ENCODE measurements around the gene CCL23.
A peak's percentile ranks its signal among the peaks of the same experiment; 100 is the strongest.
"Not testable (repeated sequence)": the region's sequence is repeated elsewhere in the genome, so short reads cannot be mapped to it uniquely, and the experiment has no call there.

Gene CCL23

DNA sequence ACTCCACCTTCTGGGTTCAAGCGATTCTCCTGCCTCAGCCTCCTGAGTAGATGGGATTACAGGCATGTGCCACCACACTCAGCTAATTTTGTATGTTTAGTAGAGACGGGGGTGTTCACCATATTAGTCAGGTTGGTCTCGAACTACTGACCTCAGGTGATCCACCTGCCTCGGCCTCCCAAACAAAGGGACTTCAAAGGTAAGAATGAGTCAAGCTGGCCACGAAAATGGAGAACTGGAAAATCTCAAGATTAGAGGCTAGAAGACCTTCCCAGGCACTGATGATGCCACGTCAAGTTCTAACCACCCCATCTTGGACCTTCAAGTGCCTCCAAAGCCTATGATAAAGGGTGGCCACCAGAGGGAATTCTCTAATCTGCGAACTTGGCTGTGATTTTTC, 15.1 kb downstream of the CCL23 start:
- DNase-seq = no peak

DNA sequence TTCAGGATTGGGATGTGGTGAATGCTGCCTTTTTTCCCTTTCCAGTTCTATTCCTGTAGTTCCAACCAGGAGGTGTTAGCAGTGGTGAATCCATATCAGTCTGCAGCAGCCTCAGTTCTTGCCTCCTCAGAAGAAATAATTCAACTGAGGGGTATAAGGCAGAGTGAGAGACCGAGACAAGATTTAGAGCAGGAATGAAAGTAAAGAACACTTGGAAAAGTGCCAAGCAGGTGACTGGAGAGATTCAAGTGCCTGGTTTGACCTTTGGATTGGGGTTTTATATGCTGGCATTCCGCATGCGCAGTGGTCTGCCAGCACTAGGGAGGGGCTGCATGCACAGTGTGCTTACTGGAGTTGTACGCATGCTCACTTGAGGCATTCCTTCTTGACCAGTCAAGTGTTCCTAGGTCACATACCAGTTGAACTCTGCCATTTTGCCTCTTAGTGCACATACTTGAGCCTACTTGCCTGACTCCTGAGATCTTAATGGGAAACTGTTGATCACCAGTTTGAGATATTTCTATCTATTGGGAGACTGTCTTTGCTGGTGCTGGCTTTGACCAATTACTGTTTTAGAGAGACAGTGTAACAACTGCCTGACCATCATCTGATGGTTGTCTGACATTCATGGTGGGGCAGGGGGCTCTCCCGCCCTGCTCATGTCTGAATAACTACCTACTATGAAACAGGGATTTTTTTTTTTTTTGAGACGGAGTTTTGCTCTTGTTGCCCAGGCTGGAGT, 15.7 kb downstream of the CCL23 start:
- DNase-seq = no peak

DNA sequence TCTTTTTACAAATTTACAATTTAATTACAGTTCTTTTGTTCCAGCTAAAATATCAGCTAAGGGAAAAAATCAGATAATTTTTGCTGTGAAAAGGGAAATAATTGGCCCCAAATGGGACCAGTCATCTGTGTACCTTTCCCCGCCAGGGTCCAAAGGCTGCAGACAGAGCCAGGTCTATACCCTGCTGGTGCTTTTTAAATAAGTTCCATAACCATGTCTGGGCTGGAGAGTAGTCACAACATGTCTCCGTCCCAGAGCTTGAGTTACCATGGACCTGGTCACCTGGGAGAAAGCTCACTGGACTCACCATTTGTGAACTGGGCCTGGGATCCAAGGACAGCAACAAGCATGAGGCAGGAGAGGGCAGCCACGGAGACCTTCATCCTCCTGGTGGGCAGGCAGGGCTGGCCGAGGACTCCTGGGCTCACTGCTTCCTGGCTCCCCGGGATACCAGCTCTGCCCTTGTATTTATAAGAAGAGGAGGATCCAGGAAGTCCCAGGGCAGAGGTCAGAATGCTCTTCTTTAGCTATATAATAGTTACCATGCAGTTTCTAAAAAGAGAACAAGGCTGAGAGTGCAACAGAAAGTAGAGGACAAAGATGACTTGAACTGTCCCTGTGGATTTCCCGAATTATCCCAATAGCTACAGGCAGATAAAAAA, 16.5 kb downstream of the CCL23 start, which contains the start of gene CCL15:
CCL15 (minus strand) TSS at position 444 of the 662 bp plus-strand sequence; CDS start at position 383, 61 bp downstream.
- DNase-seq = no peak

DNA sequence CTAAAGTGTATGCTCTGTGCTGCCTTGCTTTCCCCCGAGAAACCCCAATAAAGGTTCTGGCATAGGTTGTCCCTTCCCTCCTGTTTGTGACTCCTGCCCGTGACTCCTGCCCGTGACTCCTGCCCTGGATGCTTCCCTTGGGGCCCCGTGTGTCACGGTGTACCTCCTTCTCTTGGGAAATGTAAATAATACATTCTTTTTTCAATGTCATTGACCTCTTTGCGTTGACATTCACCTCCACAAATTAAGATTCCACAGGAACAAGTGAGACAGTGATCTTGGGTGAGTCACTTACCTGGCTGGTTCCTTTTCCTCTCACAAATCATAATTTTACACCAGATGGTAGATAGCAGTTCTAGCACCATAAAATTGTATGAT, 17.1 kb downstream of the CCL23 start:
- no peak for DNase-seq

DNA sequence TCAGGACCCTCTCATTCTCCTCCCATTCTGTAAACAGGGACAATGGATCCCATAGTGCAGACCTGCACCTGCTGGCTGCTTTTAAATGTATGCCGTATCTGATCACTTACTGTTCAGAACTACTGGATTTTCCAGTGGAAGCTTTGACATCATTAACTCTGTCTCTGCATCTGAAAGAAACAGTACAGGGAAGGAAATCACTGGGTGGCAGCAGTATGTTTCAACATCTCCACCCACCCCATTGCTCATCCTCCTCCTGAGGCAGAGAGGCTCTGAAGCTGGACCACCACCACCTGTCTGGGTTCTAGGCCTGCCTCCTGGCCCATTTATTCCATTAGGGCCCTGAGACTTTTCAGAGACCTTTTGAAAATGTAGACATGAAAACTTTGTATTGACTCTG, 19.0 kb downstream of the CCL23 start:
- no peak for DNase-seq

DNA sequence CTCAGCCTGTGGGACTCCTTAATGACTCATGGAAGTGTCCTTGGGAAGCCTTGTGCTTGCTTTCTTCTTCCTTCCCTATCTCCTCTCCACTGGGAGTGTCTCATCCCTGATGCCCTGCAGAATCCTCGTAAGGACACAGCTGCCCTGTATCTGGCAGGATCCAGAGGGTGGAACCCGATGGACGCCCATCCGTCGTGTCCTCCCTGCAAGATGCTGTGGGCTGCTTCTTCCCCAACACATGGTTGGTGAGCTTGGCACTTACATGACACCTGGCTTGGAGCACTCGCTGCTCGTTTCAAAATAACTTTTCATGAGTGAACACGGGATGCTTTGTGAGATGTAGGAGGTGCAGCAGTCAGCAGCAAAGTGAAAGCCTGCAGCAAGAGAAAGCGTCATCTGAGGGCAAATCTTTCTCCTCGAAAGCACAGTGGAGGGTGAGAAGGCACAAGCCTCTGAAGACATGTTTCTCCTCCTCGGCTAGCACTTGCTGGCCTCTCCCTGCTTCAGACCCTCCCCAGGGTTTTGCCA, 19.7 kb downstream of the CCL23 start:
- no peak for DNase-seq

DNA sequence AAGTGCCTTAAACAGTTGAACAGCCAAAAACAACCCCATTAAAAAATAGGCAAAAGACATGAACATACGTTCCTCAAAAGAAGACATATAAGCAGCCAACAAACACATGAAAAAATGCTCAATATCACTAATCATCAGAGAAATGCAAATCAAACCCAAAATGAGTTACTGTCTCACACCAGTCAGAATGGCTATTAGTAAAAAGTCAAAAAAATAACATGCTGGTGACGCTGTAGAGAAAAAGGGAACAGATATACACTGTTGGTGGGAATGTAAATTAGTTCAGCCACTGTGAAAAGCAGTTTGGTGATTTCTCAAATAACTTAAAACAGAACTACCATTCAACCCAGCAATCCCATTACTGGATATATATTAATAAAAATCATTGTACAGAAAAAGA, 22.4 kb downstream of the CCL23 start:
- DNase-seq = not testable (repeated sequence)

DNA sequence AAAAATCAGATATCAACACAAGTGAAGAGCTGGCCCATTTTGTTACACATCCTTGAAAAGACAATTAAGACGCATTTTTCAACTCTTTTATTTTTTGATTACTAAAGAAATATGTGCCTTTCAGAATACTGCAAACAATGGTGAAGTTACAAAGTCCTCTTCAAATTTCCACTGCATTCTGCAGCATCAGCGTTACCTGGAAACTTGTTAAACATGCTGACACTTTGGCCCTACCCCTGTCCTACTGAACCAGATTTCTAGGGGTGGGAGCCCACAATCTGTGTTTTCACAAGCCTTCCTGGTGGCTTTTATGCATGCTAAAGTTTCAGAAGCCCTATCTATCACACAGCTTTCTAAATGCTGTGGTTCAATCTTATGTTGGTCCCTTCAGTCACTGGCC, 26.7 kb downstream of the CCL23 start:
- DNase-seq = no peak

DNA sequence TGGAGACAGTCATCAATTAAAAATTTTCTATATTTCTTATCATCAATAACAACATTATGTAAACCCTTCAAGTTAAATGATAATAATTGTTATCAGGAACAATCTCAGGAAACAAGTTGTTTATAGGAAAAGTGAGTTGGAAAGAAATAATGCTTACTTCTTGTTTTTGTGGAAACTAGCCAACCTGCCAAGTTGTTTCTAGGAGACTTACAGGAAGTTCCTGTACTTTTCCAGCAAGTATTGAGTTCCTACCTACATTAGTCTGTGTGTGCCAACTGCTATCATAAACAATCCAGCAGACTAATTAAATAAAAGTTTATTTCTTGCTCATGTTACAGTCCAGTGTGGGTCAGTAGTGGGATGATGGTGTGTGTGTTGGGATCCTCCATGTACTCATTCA, 29.6 kb downstream of the CCL23 start:
- no peak for DNase-seq

DNA sequence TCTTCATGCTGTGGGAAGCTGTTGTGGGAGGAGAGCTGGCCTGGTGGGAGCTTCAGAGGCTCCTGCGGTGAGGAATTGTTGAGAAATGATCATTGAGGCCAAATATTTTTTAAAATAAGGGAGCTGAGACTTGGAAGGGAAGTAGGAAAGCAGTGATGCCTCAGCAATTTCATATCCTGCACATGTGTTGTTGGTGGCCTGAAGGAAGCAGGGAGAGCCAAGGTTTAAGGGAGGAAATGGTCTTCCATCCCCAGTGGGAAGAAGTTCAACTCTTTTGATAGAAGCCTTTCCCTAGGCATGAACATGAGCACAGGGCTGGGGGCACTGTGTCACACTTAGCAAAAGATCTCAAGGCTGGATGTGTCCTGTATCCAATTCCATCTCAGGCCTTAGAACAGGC, 31.1 kb downstream of the CCL23 start, which contains the start of gene CCL14:
CCL14 (minus strand) TSS at position 87 of the 400 bp plus-strand sequence; CDS start at position 7, 80 bp downstream.
- DNase-seq = no peak

DNA sequence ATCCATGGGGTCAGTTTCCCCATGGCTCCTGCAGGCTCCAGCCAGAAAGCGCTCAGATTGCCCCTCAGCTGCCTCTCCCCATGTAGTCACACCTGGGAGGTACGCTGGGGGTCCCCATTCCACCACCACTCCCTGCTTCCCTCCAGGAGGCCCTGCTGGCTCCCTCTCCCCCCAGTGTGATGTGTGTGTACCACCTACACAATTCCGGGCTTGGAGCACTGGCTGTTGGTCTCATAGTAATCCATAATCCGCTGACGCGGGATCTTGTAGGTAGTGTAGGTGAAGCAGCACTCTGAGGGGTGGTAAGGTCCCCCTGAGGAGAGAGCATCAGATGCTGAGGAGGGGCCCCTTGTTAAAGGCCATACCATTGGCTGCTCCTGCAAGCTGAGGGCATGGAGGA, 33.6 kb downstream of the CCL23 start:
- DNase-seq = no peak

DNA sequence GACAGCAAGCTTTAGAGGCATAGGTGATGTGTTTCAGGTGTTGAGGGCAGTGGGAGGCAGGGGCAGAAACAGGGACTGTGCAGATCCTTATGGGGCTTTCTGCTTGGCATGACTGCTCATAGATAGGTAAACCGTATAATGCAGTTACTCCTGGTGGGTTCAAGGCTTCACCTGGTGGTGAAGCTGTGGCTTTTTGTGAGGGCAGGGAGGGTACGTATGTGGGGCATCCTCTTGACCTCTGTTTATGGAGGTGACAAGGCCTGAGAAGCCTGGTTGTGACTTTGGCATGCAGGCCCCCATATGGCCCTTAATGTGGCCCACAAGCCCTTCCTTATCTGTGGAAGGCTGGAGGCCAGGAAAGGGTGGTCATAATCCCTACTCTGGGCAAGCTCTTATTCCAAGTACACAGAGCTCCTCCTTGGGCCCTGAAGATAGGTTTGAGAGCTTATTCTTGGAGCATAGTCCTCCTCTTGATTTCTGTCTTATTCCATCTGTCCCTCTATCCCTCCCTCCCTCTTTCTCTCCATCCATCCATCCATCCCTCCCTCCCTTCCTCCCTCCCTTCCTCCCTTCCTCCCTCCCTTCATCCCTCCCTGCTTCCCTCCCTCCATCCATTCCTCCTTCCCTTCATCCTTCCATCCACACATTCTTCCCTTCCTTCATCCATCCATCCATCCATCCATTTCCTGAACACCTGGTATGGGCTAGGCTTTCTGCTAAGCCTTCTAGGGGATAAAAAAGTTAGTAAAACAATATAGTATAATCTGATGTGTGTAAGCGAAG, 35.2 kb downstream of the CCL23 start:
- no peak for DNase-seq

DNA sequence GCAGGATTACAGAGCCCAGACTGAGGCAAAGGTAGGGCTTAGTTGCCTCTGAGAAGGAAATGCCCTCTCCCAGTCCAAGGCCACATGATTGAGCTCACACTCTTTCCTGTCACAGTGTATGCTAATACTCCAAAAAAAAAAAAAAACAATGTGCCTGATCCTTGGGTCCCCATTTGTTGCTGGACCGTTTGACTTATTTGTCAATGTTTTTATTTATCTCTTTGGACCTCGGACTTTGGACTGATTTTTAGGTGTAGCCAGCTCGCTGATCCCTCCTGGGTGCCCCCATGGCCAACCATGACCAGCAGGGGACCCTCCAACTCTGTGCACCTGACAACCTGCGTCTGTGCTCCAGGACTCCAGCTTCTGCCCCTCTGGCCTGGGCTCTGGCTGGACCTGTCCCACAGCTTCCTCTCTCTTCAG, 35.9 kb downstream of the CCL23 start:
- no peak for DNase-seq

DNA sequence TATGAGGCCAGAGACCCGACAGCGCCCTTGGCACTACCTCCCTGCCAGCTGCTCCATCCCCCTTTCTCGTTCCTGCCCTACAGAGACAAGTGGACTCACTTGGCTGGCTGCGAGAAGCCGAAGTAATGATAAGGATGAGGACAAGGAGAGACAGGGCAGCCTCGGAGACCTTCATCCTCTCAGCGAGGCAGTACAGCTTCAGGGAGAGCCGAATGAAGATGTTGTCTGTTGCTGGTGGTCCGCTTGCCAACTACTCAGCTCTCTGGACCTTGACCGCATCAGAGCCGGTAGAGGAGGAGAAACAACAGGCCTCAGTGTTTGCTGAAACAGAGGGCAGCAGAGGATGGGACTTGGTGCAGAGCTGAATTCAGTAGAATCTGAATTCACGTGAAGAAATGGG, 36.5 kb downstream of the CCL23 start, which contains the start of gene CCL16:
CCL16 (minus strand) TSS at position 252 of the 400 bp plus-strand sequence; CDS start at position 175, 77 bp downstream.
- DNase-seq = no peak

DNA sequence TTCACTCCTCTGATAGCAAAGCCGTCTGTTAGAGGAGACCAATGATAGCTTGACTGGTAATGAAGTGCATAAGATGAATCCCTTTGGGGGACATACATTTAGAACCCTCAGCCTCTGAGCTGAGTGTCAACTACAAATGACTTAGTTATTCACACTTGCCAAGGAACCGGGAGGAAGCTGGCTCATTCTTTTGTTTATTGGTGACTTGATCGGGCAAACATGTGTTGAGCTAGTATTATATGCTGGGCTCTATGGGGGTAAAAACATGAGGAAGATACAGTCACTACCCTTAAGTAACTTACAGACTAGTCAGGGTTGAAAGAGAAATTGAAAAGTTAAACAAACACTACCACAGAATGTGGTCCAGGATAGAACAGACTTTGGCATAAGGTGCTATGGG, 39.4 kb downstream of the CCL23 start:
- no peak for DNase-seq

DNA sequence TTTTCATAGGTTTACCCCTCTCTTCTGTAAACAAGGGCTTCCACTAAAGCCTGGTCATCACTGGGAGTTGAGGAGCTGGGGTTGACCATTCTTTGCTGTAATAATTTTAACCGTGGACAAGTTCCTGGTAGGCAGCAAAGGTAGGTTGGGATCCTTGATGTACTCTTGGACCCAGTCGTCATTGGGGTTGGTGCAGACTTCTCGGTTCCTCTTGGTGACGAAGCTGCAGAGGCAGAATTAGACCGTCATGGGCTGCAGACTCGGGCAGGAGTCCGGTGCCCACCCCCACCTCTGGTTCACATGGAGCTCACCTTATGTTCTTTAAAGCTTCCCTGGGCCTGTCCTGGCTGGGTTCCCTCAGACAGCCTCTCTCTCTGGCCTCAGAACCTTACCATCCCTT, 40.3 kb downstream of the CCL23 start:
- DNase-seq = no peak

DNA sequence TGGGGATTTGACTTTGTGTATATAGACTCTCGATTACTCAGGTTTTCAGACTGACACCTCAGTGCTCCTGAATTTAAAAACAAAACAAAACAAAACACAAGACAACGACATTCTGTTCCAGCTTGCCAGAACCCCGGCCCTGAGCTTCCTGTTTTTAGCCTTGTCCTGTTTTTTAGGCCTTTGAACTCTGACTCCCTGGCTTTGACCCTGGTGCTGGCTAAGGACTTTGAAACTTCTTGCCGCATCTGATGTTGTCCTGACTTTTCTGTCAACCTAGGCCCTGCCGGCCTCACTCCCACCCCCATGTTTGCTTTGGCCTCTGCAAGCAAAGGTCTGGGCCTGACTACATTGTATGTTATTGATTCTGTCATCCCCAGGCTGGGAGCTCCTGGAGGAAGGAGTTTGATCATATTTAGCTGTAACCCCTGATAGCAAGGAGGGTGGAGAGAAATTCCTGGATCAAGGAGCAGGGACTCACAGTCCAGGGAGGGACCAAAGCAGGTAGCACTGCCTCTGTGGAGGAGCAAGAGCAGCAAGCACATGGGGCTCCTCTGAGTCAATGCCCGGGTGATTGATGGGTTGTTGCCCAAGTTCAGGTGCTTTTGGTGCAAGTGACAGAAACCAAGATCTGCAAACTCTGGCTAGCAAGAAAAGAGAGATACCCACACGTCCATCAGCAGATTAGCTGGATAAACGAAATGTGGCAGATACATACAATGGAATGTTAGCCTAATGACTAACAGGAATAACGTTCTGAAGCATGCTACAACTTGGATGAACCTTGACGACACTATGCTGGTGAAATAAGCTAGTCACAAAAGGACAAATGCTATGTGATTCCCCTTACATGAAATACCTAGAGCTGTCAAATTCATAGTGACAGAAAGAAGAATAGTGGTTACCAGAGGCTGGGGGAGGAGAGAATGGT, 44.2 kb downstream of the CCL23 start:
- DNase-seq = no peak

DNA sequence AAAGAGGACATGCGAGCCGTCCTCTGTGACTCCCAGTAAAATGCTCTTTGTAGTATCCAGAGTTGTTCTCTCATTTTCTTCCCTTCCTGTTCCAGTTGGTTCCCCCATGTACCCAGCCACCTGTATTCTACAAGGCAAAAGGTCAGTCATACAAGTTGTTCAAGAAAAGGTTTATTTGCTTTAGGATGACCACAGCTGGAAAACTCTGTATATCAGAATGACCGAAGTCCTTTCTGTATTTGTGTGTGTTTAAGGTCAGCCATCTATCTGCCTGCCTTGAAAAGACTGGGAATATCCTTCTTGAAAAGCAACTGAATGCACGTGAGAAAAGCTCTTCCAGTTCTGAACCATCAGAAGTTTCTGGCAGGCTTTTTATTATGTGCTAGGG, 44.8 kb downstream of the CCL23 start:
- DNase-seq = no peak

DNA sequence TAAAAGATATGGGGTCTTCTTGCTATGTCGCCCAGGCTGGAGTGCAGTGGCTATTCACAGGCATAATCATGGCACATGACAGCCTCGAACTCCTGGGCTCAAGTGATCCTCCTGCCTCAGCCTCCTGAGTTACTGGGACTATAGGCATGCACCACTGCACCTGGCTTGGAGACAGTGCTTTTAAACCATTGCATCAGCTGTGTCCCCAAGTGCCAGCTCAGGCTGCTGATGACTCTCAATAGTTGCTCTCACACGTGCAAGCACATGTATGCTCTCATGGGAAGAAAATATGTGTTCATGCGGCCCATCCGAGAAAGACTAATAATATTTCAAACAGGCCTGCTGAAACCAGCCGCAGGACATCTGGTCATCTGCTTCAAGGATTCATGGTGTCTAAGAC, 45.2 kb downstream of the CCL23 start:
- no peak for DNase-seq

DNA sequence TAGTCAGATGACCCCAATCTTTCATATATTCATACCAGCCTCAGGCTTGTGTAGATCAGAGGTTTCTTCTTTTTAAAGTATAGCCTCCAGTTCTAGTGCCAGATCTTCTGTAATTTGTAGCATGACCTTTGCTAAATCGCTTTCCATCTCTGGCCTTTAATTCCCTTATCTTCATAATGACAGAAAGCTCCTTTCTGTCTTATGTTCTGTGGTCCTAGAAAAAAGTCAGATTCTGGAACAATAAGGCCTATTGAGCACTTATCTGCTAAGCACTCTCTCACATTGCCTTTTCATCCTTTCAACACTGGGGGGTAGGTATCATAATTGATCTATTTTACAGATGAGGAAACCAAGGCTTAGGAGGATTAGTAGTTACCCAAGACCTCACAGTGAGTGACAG, 45.7 kb downstream of the CCL23 start:
- no peak for DNase-seq

DNA sequence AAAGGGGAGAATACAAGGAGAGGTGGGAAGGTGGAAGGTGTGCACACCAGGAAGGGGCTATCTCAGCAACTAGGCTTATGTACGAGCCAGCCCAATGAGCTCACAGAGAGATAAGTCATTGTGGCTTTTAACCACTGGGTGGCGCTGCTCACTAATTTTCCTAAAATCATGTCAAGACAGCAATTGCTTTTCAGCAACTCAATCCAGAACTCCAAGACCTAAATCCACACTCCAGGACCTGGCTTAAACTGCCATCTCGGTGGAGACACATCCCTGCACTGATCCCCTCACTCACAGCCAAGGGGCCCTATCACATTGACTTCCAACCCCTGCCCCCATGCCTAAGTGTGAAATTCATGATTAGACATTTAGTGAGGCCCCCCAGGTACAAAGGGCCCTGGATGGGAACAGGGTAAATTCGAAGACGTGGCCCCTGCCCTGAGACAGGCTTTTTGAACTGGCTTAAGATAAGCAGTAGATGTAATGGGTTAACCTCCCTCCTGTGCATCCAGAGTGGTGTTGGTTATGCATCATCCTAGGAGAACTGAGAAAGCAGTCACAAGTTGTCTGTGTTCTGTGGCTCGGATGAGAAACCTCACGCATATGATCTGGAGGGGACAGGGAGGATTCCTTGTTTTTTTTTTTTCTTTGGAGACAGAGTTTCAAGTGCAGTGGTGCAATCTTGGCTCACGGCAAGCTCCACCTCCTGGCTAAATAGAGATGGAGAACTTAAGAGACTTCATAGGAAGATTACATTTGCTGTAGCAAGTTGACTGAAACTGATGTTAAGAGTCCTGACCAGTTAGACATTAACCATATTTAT, 48.0 kb downstream of the CCL23 start:
- DNase-seq = peak; percentile 38
